ENCODE measurements around the gene ASGR1.
"Not testable (repeated sequence)": the region's sequence is repeated elsewhere in the genome, so short reads cannot be mapped to it uniquely, and the experiment has no call there.

The ASGR1 gene

GRCh38 chr17:7173687-7174602, 5.2 kb downstream of the ASGR1 start:
- Histone ChIP-seq H3K27me3 (ENCODE audit: control insufficient read depth in 1 of 2, insufficient read depth in 2 of 2, low read length in 2 of 2) (peaks cover 36 to 41% of the 10 kb centered on the region in 2 donors), H3K4me3 (ENCODE audit: low read length in 2 of 2) (peak overlapping the region in 1 of 2 donors; percentile 49), H3K9me3 (ENCODE audit: control insufficient read depth in 2 of 2, low read length in 2 of 2) (no peaks in the 10 kb centered on the region), H3K4me1 (ENCODE audit: control insufficient read depth, insufficient read depth, low read length) (peaks cover 19% of the 10 kb centered on the region), H3K9ac (ENCODE audit: low read length in 2 of 2) (no peak overlapping the region), H3K27ac (ENCODE audit: low read length) (no peak overlapping the region), H3K36me3 (ENCODE audit: control insufficient read depth in 2 of 2, insufficient read depth in 2 of 2, low read length in 2 of 2) (no peaks in the 10 kb centered on the region)

GRCh38 chr17:7172522-7173191, 6.5 kb downstream of the ASGR1 start:
- not testable (repeated sequence) for H3K4me3 ChIP-seq (ENCODE audit: low read length in 2 of 2); H3K36me3 ChIP-seq (ENCODE audit: control insufficient read depth in 2 of 2, insufficient read depth in 2 of 2, low read length in 2 of 2); H3K9me3 ChIP-seq (ENCODE audit: control insufficient read depth in 2 of 2, low read length in 2 of 2); H3K27ac ChIP-seq (ENCODE audit: low read length); H3K9ac ChIP-seq (ENCODE audit: low read length in 2 of 2)
- Histone ChIP-seq H3K27me3 (ENCODE audit: control insufficient read depth in 1 of 2, insufficient read depth in 2 of 2, low read length in 2 of 2) (peaks cover 28 to 34% of the 10 kb centered on the region in 2 donors), H3K4me1 (ENCODE audit: control insufficient read depth, insufficient read depth, low read length) (peaks cover 12% of the 10 kb centered on the region)

GRCh38 chr17:7169565-7169908, 9.6 kb downstream of the ASGR1 start:
- not testable (repeated sequence) for H3K4me1 ChIP-seq (ENCODE audit: control insufficient read depth, insufficient read depth, low read length); H3K27ac ChIP-seq (ENCODE audit: low read length); H3K9me3 ChIP-seq (ENCODE audit: control insufficient read depth in 2 of 2, low read length in 2 of 2); H3K36me3 ChIP-seq (ENCODE audit: control insufficient read depth in 2 of 2, insufficient read depth in 2 of 2, low read length in 2 of 2); H3K9ac ChIP-seq (ENCODE audit: low read length in 2 of 2); H3K4me3 ChIP-seq (ENCODE audit: low read length in 2 of 2)
- peaks cover 8 to 13% of the 10 kb centered on the region in 2 donors for H3K27me3 ChIP-seq (ENCODE audit: control insufficient read depth in 1 of 2, insufficient read depth in 2 of 2, low read length in 2 of 2)

GRCh38 chr17:7168841-7169564, 10.2 kb downstream of the ASGR1 start:
- not testable (repeated sequence) for H3K4me3 ChIP-seq (ENCODE audit: low read length in 2 of 2); H3K9ac ChIP-seq (ENCODE audit: low read length in 2 of 2); H3K27ac ChIP-seq (ENCODE audit: low read length)

GRCh38 chr17:7167832-7168231, 11.3 kb downstream of the ASGR1 start:
- H3K4me1 ChIP-seq (ENCODE audit: control insufficient read depth, insufficient read depth, low read length) = no peaks in the 10 kb centered on the region
- H3K4me3 ChIP-seq (ENCODE audit: low read length in 2 of 2) = no peak overlapping the region
- no peak overlapping the region for H3K9ac ChIP-seq (ENCODE audit: low read length in 2 of 2)
- no peak overlapping the region for H3K27ac ChIP-seq (ENCODE audit: low read length)
- no peaks in the 10 kb centered on the region for H3K9me3 ChIP-seq (ENCODE audit: control insufficient read depth in 2 of 2, low read length in 2 of 2)
- H3K27me3 ChIP-seq (ENCODE audit: control insufficient read depth in 1 of 2, insufficient read depth in 2 of 2, low read length in 2 of 2) = peaks cover 0 to 4% of the 10 kb centered on the region in 2 donors
- H3K36me3 ChIP-seq (ENCODE audit: control insufficient read depth in 2 of 2, insufficient read depth in 2 of 2, low read length in 2 of 2) = no peaks in the 10 kb centered on the region

More at GRCh38 chr17:7168841-7169564, 10.2 kb downstream of the ASGR1 start:
- H3K27me3 ChIP-seq (ENCODE audit: control insufficient read depth in 1 of 2, insufficient read depth in 2 of 2, low read length in 2 of 2); H3K4me1 ChIP-seq (ENCODE audit: control insufficient read depth, insufficient read depth, low read length); H3K36me3 ChIP-seq (ENCODE audit: control insufficient read depth in 2 of 2, insufficient read depth in 2 of 2, low read length in 2 of 2); H3K9me3 ChIP-seq (ENCODE audit: control insufficient read depth in 2 of 2, low read length in 2 of 2): not testable (repeated sequence)

GRCh38 chr17:7166873-7167272, 12.3 kb downstream of the ASGR1 start:
- Histone ChIP-seq H3K9ac (ENCODE audit: low read length in 2 of 2) (no peak overlapping the region), H3K9me3 (ENCODE audit: control insufficient read depth in 2 of 2, low read length in 2 of 2) (no peaks in the 10 kb centered on the region), H3K36me3 (ENCODE audit: control insufficient read depth in 2 of 2, insufficient read depth in 2 of 2, low read length in 2 of 2) (no peaks in the 10 kb centered on the region), H3K4me3 (ENCODE audit: low read length in 2 of 2) (no peak overlapping the region), H3K27me3 (ENCODE audit: control insufficient read depth in 1 of 2, insufficient read depth in 2 of 2, low read length in 2 of 2) (peaks cover 0 to 4% of the 10 kb centered on the region in 2 donors), H3K27ac (ENCODE audit: low read length) (no peak overlapping the region), H3K4me1 (ENCODE audit: control insufficient read depth, insufficient read depth, low read length) (no peaks in the 10 kb centered on the region)

- not testable (repeated sequence) for H3K9me3 ChIP-seq (ENCODE audit: control insufficient read depth in 2 of 2, low read length in 2 of 2); H3K4me3 ChIP-seq (ENCODE audit: low read length in 2 of 2); H3K27ac ChIP-seq (ENCODE audit: low read length); H3K27me3 ChIP-seq (ENCODE audit: control insufficient read depth in 1 of 2, insufficient read depth in 2 of 2, low read length in 2 of 2); H3K4me1 ChIP-seq (ENCODE audit: control insufficient read depth, insufficient read depth, low read length); H3K9ac ChIP-seq (ENCODE audit: low read length in 2 of 2); H3K36me3 ChIP-seq (ENCODE audit: control insufficient read depth in 2 of 2, insufficient read depth in 2 of 2, low read length in 2 of 2)
Observed at GRCh38 chr17:7159571-7159970, 19.6 kb downstream of the ASGR1 start.

GRCh38 chr17:7158424-7158823, 20.7 kb downstream of the ASGR1 start:
- H3K4me3 ChIP-seq (ENCODE audit: low read length in 2 of 2); H3K27me3 ChIP-seq (ENCODE audit: control insufficient read depth in 1 of 2, insufficient read depth in 2 of 2, low read length in 2 of 2); H3K4me1 ChIP-seq (ENCODE audit: control insufficient read depth, insufficient read depth, low read length); H3K9me3 ChIP-seq (ENCODE audit: control insufficient read depth in 2 of 2, low read length in 2 of 2); H3K27ac ChIP-seq (ENCODE audit: low read length); H3K9ac ChIP-seq (ENCODE audit: low read length in 2 of 2); H3K36me3 ChIP-seq (ENCODE audit: control insufficient read depth in 2 of 2, insufficient read depth in 2 of 2, low read length in 2 of 2): not testable (repeated sequence)

GRCh38 chr17:7156342-7156940, 22.7 kb downstream of the ASGR1 start:
- Histone ChIP-seq H3K36me3 (ENCODE audit: control insufficient read depth in 2 of 2, insufficient read depth in 2 of 2, low read length in 2 of 2) (no peaks in the 10 kb centered on the region), H3K4me3 (ENCODE audit: low read length in 2 of 2) (no peak overlapping the region), H3K27ac (ENCODE audit: low read length) (no peak overlapping the region), H3K9ac (ENCODE audit: low read length in 2 of 2) (no peak overlapping the region), H3K9me3 (ENCODE audit: control insufficient read depth in 2 of 2, low read length in 2 of 2) (no peaks in the 10 kb centered on the region), H3K4me1 (ENCODE audit: control insufficient read depth, insufficient read depth, low read length) (no peaks in the 10 kb centered on the region), H3K27me3 (ENCODE audit: control insufficient read depth in 1 of 2, insufficient read depth in 2 of 2, low read length in 2 of 2) (peaks cover 2 to 5% of the 10 kb centered on the region in 2 donors)

GRCh38 chr17:7147772-7148171, 31.4 kb downstream of the ASGR1 start:
- H3K4me3 ChIP-seq (ENCODE audit: low read length in 2 of 2) = no peak overlapping the region
- H3K27ac ChIP-seq (ENCODE audit: low read length) = no peak overlapping the region
- no peaks in the 10 kb centered on the region for H3K4me1 ChIP-seq (ENCODE audit: control insufficient read depth, insufficient read depth, low read length)
- peaks cover 2 to 3% of the 10 kb centered on the region in 2 donors for H3K27me3 ChIP-seq (ENCODE audit: control insufficient read depth in 1 of 2, insufficient read depth in 2 of 2, low read length in 2 of 2)
- no peaks in the 10 kb centered on the region for H3K9me3 ChIP-seq (ENCODE audit: control insufficient read depth in 2 of 2, low read length in 2 of 2)
- no peak overlapping the region for H3K9ac ChIP-seq (ENCODE audit: low read length in 2 of 2)
- no peaks in the 10 kb centered on the region for H3K36me3 ChIP-seq (ENCODE audit: control insufficient read depth in 2 of 2, insufficient read depth in 2 of 2, low read length in 2 of 2)

Data from stomach smooth muscle (tissue), 2 donors.